Stimulated activated CD4-positive, alpha-beta T cell treated with anti-CD3 and anti-CD28 coated beads, TNF-alpha, amount 100 ng/mL, for 24 hours (primary cell): Measurements from ENCODE around the gene MYO3A.

ENCODE experiments used
- DNase-seq, 3 experiments: peaks; one replicate each; pipeline ENCODE4 v3.0.0-alpha.2; 2020; ENCODE audit warnings: low read depth in 3 of 3

The MYO3A gene

GRCh38 chr10:25933653-25934608 lies at the start of gene MYO3A:
TSS of gene MYO3A (plus strand) at chr10:25934229. CDS start at chr10:25952111, 17,882 bp downstream.
- DNase-seq, result no peak

GRCh38 chr10:25888627-25889026 lies 45.4 kb upstream of the MYO3A start:
- DNase-seq, result no peak

GRCh38 chr10:25890995-25891394 lies 43.0 kb upstream of the MYO3A start:
- DNase-seq, result no peak

GRCh38 chr10:25895856-25896255 lies 38.2 kb upstream of the MYO3A start:
- DNase-seq, result no peak

GRCh38 chr10:25896421-25896820 lies 37.6 kb upstream of the MYO3A start:
- DNase-seq, result no peak

- DNase-seq, result no peak
Observed at GRCh38 chr10:25899304-25899703, 34.7 kb upstream of the MYO3A start.

GRCh38 chr10:25901199-25901598 lies 32.8 kb upstream of the MYO3A start:
- no peak for DNase-seq

- DNase-seq, result no peak
Observed at GRCh38 chr10:25902002-25902401, 32.0 kb upstream of the MYO3A start.

GRCh38 chr10:25907261-25907660 lies 26.8 kb upstream of the MYO3A start:
- no peak for DNase-seq

GRCh38 chr10:25912866-25913265 lies 21.2 kb upstream of the MYO3A start:
- DNase-seq, result no peak

- no peak for DNase-seq
Observed at GRCh38 chr10:25914776-25915175, 19.3 kb upstream of the MYO3A start.

- peak in 1 of 3 experiments; percentile 24 for DNase-seq
Observed at GRCh38 chr10:25934621-25935139, 651 bp downstream of the MYO3A start.

GRCh38 chr10:25938405-25938804 lies 4.4 kb downstream of the MYO3A start:
- DNase-seq, result no peak

GRCh38 chr10:25944771-25945170 lies 10.7 kb downstream of the MYO3A start:
- DNase-seq, result no peak

- DNase-seq, result no peak
Observed at GRCh38 chr10:25952857-25953256, 18.8 kb downstream of the MYO3A start.

GRCh38 chr10:25954851-25955250 lies 20.8 kb downstream of the MYO3A start:
- DNase-seq, result no peak

GRCh38 chr10:25959540-25960232 lies 25.7 kb downstream of the MYO3A start:
- DNase-seq, result no peak

GRCh38 chr10:25965584-25965983 lies 31.6 kb downstream of the MYO3A start:
- DNase-seq, result no peak

GRCh38 chr10:25966844-25967243 lies 32.8 kb downstream of the MYO3A start:
- DNase-seq, result no peak

GRCh38 chr10:25972631-25973030 lies 38.6 kb downstream of the MYO3A start:
- DNase-seq, result no peak

GRCh38 chr10:25974897-25975459 lies 40.9 kb downstream of the MYO3A start:
- DNase-seq, result no peak

GRCh38 chr10:25978771-25979170 lies 44.7 kb downstream of the MYO3A start:
- no peak for DNase-seq
